ENCODE results near the gene CTSW.

CTSW gene

GRCh38 chr11:65932558-65932919, 52.9 kb downstream of the CTSW start:
- DNase-seq = peak in 1 of 2 donors; percentile 25

Measured in CD4-positive, alpha-beta T cell treated with Interferon alpha-2 for 1 hour (primary cell).